OCI-LY7 (cell line): ENCODE data around the gene SMTNL2.

ENCODE experiments used
- EZH2phosphoT487 ChIP-seq: fragments of 200-600 bp; sonication (generic); IDR thresholded peaks from 2 replicates; pipeline ENCODE4 v1.6.1; 2018; ENCODE audit warnings: low read depth, borderline replicate concordance, mild to moderate bottlenecking, mixed run types, antibody characterized with exemption, low read length, moderate library complexity, mixed read lengths
- TF ChIP-seq, protein P1 (sequence below): fragments of 200-600 bp; sonication (generic); conservative IDR thresholded peaks from 2 replicates; pipeline ENCODE4 v1.5.1; 2014; ENCODE audit warnings: mild to moderate bottlenecking, antibody characterized with exemption, low read length, moderate library complexity, mixed read lengths

DNA sequence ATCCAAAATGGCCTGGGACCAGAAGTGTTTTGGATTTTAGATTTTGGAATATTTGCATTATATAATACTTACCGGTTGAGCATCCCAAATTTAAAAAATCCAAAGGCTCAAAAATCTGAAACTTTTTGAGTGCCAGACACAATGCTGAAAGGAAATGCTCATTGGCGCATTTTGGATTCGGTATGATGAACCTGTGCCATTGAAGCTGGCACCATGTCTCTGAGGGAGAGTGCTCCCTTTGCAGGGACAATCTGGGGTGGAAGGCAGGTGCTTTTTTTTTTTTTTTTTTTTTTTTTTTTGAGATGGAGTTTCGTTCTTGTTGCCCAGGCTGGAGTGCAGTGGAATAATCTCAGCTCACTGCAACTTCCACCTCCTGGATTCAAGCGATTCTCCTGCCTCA lies 17.7 kb downstream of the SMTNL2 start:
- TF ChIP-seq, protein P1, sequence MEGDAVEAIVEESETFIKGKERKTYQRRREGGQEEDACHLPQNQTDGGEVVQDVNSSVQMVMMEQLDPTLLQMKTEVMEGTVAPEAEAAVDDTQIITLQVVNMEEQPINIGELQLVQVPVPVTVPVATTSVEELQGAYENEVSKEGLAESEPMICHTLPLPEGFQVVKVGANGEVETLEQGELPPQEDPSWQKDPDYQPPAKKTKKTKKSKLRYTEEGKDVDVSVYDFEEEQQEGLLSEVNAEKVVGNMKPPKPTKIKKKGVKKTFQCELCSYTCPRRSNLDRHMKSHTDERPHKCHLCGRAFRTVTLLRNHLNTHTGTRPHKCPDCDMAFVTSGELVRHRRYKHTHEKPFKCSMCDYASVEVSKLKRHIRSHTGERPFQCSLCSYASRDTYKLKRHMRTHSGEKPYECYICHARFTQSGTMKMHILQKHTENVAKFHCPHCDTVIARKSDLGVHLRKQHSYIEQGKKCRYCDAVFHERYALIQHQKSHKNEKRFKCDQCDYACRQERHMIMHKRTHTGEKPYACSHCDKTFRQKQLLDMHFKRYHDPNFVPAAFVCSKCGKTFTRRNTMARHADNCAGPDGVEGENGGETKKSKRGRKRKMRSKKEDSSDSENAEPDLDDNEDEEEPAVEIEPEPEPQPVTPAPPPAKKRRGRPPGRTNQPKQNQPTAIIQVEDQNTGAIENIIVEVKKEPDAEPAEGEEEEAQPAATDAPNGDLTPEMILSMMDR: no peak
- TF ChIP-seq EZH2phosphoT487: no peak
